Measurements from ENCODE around the gene SUGCT. TPM values are rescaled to one million over a fixed set of nuclear protein-coding genes. Genes with fewer than 3 reads are reported as not detected.

The SUGCT gene
- total RNA-seq, 2 experiments from 2014 or later: not detected

Other genes starting within 250 kb of the SUGCT start
- gene CDK13, start 184.7 kb upstream of the SUGCT start, total RNA-seq: 10 to 100 TPM; 46.5 to 48.7 TPM
- 10 to 100 TPM; 34.4 to 35.1 TPM for gene MPLKIP, start 383 bp upstream of the SUGCT start, total RNA-seq

All from activated CD4-positive, alpha-beta memory T cell treated with anti-CD3 and anti-CD28 coated beads, Interleukin-2, amount 10 ng/mL, durations not matched to agents 7 days and 5 days (primary cell).